HG03060 (cell line): ENCODE measurements around the gene AAK1.
"Not testable (repeated sequence)": the region's sequence is repeated elsewhere in the genome, so short reads cannot be mapped to it uniquely, and the experiment has no call there.

ENCODE experiments used
- ATAC-seq: cut with Tn5 transposase; IDR thresholded peaks from one replicate; pipeline ENCODE4 v1.9.1; 2021; ENCODE audit warnings: low read depth, moderate number of reproducible peaks; ENCODE audit not compliant: unreplicated experiment

Gene AAK1

GRCh38 chr2:69462780-69463179, 180.8 kb downstream of the AAK1 start:
- no peak for ATAC-seq

DNA sequence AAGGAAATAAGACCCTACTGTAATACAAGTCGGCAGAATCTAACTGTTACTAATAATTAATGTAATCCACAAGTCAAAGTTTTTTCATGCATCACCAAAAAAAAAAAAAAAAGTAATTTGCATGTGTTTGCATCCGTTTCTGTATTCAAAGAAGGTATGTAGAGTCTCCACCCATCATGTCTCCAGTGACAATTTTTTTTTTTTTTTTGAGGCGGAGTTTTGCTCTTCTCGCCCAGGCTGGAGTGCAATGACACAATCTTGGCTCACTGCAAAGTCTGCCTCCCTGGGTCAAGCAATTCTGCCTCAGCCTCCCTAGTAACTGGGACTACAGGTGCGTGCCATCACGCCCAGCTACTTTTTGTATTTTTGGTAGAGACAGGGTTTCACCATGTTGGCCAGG, 182.1 kb downstream of the AAK1 start:
- ATAC-seq = no peak

- no peak for ATAC-seq
Measured at GRCh38 chr2:69459936-69460335, 183.6 kb downstream of the AAK1 start.

DNA sequence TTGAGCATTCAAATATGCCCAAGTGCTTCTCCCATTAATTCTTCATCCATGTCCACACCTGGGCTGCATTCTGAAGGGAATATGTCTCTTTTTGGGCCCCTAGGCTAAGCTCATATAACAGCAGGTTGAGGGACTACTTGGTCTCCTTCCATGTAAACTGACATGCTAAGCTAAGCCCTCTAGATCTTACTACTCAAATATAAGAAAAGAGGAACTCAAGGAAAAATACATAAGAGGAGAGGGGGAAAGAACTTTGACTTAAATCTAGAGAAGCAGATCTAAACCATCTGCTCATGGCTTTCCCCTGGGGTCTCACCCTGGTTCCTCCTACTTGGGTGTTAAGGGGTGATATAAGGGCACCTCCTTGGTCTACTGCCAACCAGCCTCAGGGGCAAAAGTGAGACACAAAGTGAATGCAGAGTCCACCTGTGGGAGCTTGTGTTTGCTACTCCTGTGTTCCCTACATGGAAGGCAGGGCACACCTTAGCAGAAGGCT, 186.5 kb downstream of the AAK1 start:
- ATAC-seq = no peak

- no peak for ATAC-seq
Measured at GRCh38 chr2:69456154-69456553, 187.4 kb downstream of the AAK1 start.

DNA sequence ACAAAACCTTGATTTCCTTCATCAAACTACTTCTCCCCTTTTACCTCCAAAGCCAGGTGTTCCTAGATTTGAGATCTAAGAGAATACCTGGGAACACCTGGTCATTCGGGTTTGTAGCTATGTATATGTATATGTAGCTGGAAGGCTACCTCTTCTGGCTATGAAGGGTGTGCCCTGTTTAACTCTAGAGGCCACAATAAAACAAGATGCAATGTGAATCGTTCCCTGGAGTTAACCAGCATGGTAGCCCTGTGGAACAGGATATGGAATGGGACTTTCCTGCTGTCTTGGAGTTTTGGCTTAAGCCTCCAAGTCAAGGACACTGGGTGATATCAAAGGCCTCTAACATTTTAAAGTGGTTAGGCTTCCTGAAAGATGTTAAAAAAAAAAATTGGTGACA, 188.6 kb downstream of the AAK1 start:
- ATAC-seq = no peak

GRCh38 chr2:69453475-69454129, 189.9 kb downstream of the AAK1 start:
- peak; percentile 73 for ATAC-seq

GRCh38 chr2:69452687-69453086, 190.9 kb downstream of the AAK1 start:
- ATAC-seq = no peak

DNA sequence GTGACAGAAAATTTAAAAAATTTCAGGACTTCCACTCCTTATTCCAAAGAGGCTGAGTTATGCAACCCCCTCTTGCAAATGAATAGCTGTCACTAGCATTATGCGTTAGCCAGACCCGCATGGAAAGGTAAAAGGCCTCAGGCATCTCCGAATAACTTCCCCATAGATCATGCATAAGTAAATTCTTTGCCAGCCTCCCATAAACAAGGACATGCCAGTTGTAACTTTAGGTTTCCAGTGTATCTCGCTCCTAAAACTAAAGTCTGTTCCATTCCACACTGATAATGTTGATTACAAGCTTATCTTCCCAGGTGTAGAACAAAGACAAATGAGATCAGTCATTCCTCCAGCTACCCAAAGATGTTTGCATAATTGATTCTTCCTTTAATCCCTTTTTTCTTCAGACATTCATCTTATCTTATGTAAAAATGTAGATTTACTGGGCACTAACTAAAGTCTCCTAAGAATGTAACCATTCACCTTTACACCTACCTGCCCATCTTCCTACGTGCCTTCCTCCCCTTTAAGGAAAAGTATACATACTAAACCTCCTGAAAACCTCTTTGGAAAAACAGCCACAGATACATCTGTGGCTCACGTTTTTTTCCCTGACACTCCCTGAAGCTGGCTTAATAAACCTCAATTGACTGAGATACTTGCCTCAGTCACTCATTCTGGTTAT, 192.7 kb downstream of the AAK1 start:
- no peak for ATAC-seq

- ATAC-seq = no peak
Measured at GRCh38 chr2:69449906-69450305, 193.6 kb downstream of the AAK1 start.

DNA sequence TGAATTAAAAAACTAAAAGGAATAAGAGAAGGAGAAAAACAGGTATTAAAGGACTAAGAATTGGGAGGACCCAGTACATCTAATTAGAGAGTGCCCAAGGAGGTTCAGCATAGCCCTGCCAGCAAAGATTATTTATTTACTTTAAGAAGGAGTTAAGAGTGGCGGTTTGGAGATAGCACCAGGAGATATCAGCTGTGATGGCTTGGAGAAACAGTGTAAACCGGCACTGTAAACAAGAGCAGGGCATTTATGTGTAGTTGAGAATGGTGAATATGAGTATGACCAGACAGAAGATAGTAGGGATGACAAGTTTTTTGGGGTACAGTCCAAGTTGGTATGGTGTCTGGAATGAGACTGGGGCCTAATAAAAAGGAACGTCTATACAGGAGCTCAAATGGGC, 199.9 kb downstream of the AAK1 start:
- ATAC-seq = not testable (repeated sequence)

DNA sequence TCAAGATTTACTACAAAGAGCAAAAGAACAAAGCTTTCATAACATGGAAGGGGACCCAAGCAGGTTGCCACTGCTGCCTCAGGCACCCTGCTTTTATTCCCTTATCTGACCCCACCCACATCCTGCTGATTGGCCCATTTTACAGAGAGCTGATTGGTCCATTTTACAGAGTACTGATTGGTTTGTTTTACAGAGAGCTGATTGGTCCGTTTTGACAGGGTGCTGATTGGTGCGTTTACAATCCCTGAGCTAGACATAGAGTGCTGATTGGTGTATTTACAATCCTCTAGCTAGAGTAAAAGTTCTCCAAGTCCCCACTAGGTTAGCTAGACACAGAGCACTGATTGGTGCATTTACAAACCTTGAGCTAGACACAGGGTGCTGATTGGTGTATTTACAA, 204.0 kb downstream of the AAK1 start:
- ATAC-seq = not testable (repeated sequence)

GRCh38 chr2:69438580-69438979, 205.0 kb downstream of the AAK1 start:
- ATAC-seq = no peak

GRCh38 chr2:69437751-69438154, 205.8 kb downstream of the AAK1 start:
- ATAC-seq = no peak

DNA sequence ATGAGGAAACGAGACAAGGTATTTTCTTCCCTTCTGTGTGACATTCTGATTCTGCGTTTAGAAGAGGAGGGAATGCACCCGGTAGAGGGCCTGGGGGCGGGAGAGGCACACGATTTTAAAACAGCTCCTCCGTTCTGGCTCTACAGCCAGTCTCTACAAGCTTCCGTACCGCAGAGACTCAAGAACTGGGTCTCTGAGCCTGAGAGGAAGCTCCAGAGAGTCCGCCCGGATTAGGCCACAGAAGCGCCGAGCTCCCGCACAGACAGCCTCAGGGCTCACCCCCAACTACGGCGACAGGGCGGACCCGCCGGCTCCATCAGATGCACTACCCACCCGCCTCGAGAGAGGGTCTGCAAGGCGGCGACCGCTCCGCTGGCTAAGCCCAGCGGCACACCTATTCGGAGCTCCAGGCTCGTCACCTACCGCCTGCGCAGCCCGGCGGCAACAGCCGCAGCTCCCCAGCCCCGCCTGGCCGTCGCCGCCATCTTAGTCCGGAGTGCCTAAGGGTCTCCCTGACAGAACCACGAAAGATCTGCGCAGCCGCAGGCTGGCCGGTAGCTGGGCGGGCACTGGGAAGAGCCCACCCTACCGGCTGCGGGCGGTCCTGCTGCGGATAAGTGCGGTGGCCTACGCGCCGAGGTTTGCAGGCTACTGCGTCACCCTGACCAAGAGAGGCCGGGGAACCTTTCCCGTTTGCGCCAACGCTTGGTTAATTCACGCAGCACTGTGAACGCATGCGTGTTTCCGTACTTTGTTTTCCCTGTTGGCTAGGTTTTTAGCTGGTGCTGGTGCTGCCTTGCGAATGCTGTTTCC, 206.4 kb downstream of the AAK1 start, which contains the start of gene NFU1:
Gene NFU1, minus strand, starts transcription at position 498 of the 813 bp plus-strand sequence. Its CDS starts 13 bp downstream, at position 485.
- ATAC-seq = peak; percentile 87

GRCh38 chr2:69436596-69436937, 207.0 kb downstream of the AAK1 start:
- no peak for ATAC-seq

DNA sequence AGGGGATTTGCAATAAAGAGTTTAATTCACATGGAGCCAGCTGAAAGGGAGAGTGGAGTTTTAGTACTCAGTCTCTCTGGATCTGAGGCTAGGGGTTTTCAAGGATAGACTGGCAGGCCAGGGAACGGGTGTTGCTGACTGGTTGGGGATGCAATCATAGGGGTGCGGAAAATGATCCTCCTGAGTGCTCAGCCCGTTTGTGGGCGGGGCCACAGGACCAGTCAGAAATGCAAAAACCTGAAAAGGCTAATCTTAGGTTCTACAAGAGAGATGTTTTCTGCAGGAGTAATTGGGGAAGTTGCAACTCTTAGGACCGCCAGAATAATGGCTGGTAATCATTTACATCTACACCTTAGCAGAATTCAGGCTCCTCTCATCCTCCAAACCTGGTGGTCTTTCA, 208.8 kb downstream of the AAK1 start:
- no peak for ATAC-seq

DNA sequence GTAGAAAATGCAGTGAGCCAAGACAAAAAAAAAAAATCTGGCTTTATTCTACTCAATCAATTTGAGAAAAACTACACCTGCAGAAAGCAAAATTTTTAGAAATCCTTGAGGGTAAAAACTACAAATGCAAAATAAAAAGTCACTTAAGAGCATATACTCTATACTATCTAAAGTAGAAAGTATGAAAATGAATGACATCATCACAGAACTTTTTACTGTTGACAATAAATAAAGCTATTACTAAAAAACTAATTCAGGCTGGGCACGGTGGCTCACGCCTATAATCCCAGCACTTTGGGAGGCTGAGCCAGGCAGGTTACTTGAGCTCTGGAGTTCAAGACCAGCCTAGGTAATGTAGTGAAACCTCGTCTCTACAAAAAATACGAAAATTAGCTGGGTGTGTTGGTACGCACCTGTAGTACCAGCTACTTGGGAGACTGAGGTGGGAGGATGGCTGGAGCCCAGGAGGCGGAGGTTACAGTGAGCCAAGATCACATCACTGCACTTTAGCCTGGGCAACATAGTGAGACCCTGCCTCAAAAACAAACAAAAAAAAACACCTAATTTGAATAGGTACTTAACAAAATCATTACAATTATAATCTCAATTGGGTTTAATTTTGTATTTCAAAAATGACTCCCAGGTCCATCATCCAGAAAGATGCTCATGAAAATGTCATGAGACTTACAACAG, 213.9 kb downstream of the AAK1 start:
- no peak for ATAC-seq

GRCh38 chr2:69428981-69429380, 214.6 kb downstream of the AAK1 start:
- no peak for ATAC-seq

DNA sequence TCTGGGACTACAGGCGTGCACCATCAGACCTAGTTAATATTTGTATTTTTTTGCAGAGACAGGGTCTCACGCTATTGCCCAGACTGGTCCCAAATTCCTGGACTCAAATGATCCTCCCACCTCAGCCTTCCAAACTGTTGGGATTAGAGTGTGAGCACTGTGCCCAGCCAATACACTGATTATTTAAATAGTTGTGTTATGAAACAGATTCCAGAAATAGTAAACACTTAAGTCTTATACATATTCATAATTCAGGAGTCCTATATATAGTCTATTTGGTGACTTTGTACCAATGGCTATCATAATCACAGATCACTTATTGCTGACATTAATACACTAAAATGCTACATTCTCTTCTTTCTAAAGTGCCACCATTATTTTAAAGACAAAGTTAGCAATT, 219.1 kb downstream of the AAK1 start:
- no peak for ATAC-seq

GRCh38 chr2:69422198-69422597, 221.3 kb downstream of the AAK1 start:
- no peak for ATAC-seq
